Adrenal gland (tissue), 5 donors: ENCODE results near the gene SNX9.

Experiments used
- POLR2A ChIP-seq, 2 donors: fragments of 450-650 bp; IDR thresholded peaks; one replicate each; pipeline ENCODE4 v1.6.1; 2017; ENCODE audit warnings: antibody characterized with exemption in 2 of 2, mild to moderate bottlenecking in 2 of 2, moderate library complexity in 1 of 2
- TF ChIP-seq, protein P1 (sequence below), 6 experiments: fragments of 450-650 bp in 4 of 6; fragments of 200-600 bp in 2 of 6; sonication (generic) in 1 of 6; IDR thresholded peaks; 1 replicate in 5 of 6; 2 replicates in 1 of 6; pipeline versions ENCODE4 v1.5.1 to v1.8.0; 2016 to 2021; ENCODE audit warnings: antibody characterized with exemption in 6 of 6, mild to moderate bottlenecking in 2 of 6, moderate library complexity in 1 of 6
- donor health status: DM: no; HTN: no; CAD: no.

DNA sequence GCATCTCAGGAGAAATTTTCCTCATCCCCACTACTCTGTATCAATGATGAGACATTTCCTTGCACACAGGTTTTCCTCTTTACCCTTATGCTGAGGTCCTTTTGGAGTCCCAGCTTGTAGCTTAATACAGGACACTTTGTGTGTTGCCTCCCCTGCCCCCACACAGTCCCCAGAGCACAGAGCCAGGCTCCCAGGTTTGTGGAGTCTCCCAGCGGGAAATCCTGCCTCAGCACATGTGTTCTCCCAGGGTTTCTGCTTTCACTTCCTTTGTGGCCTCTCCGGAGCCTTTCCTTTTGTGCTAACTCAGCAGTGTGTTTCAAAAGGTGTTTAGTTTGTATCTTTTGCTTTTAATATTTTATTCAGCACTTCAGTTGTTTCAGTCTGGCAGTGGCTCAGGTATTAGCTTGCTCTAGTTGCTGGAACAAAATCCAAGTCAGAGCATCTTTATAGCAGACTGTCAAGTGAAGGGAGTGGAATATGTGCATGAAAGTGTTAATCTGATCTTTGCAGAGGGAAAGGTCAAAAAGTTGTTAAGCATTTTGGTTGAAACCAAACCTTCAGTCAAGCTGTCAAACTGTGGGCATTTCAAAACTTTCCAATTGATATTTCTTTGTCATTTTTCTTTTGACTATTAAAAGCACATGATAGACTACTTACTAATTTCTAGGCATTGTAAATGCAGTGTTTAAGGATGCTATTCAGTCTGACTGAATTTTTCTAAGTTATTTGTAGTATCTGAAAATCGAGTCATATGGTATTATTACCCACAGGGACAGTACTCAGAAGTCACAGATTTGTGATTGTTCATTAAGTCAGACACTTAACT, 8.6 kb downstream of the SNX9 start:
- TF ChIP-seq, protein P1, sequence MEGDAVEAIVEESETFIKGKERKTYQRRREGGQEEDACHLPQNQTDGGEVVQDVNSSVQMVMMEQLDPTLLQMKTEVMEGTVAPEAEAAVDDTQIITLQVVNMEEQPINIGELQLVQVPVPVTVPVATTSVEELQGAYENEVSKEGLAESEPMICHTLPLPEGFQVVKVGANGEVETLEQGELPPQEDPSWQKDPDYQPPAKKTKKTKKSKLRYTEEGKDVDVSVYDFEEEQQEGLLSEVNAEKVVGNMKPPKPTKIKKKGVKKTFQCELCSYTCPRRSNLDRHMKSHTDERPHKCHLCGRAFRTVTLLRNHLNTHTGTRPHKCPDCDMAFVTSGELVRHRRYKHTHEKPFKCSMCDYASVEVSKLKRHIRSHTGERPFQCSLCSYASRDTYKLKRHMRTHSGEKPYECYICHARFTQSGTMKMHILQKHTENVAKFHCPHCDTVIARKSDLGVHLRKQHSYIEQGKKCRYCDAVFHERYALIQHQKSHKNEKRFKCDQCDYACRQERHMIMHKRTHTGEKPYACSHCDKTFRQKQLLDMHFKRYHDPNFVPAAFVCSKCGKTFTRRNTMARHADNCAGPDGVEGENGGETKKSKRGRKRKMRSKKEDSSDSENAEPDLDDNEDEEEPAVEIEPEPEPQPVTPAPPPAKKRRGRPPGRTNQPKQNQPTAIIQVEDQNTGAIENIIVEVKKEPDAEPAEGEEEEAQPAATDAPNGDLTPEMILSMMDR (IDR thresholded peaks at IDR 0.05) = no peak
- TF ChIP-seq POLR2A (IDR thresholded peaks at IDR 0.05) = no peak
